Muscle of leg (tissue), 11 donors: ENCODE results near the gene PAK2. TPM values are rescaled to one million over a fixed set of nuclear protein-coding genes. Genes with fewer than 3 reads are reported as not detected.
"Not testable (repeated sequence)": the region's sequence is repeated elsewhere in the genome, so short reads cannot be mapped to it uniquely, and the experiment has no call there.

Source experiments
- DNase-seq: peaks from one replicate; pipeline ENCODE4 v3.0.0; 2013
- H3K27ac ChIP-seq: one replicate; pipeline ENCODE4 v1.5.1; 2013; ENCODE audit warnings: mild to moderate bottlenecking, low read length, control low read depth
- H3K27me3 ChIP-seq: one replicate; pipeline ENCODE4 v1.6.1; 2013; ENCODE audit warnings: low read length; ENCODE audit not compliant: control insufficient read depth, insufficient read depth
- H3K36me3 ChIP-seq: one replicate; pipeline ENCODE4 v1.6.1; 2013; ENCODE audit warnings: low read length; ENCODE audit not compliant: control insufficient read depth, insufficient read depth
- H3K4me1 ChIP-seq: one replicate; pipeline ENCODE4 v1.6.1; 2013; ENCODE audit warnings: low read length; ENCODE audit not compliant: control insufficient read depth, insufficient read depth
- H3K4me3 ChIP-seq: one replicate; pipeline ENCODE4 v1.5.1; 2013; ENCODE audit warnings: low read length, control low read depth
- H3K9me3 ChIP-seq: replicated peaks from 2 replicates; pipeline ENCODE4 v1.6.1; 2013; ENCODE audit warnings: low read depth, low read length; ENCODE audit not compliant: control insufficient read depth
- WGBS: methylation state at CpG from one replicate; pipeline ENCODE4 v1.1.5; 2013; ENCODE audit warnings: missing lambda C conversion rate; ENCODE audit not compliant: insufficient coverage; 5-methylcytosine and 5-hydroxymethylcytosine counted together
- polyA plus RNA-seq, 8 donors: library from polyadenylated mRNA; unstranded; fragments of 120-200 nt; gene quantifications; one replicate each; pipeline versions ENCODE4 v1.2.1 to v1.2.3, GENCODE V29; 2013; ENCODE audit warnings: inconsistent platforms in 1 of 8, low replicate concordance in 1 of 8; ENCODE audit not compliant: insufficient read length in 8 of 8, insufficient read depth in 1 of 8
- total RNA-seq: library from RNA; stranded (reverse); fragments of 120-200 nt; gene quantifications from one replicate; pipeline ENCODE4 v1.2.4, GENCODE V29; 2013

The PAK2 gene
- total and polyA plus RNA-seq, 9 donors: 23.7 to 63.9 (median 51.1) TPM

- WGBS: 40% methylated on average over 1 of the region's 4 CpGs
- H3K27me3 ChIP-seq: no peaks in the 10 kb centered on the region
- H3K27ac ChIP-seq: no peak overlapping the region
- no peaks in the 10 kb centered on the region for H3K4me1 ChIP-seq
- H3K9me3 ChIP-seq: no peaks in the 10 kb centered on the region
- DNase-seq: no peak
- no peak overlapping the region for H3K4me3 ChIP-seq
- no peaks in the 10 kb centered on the region for H3K36me3 ChIP-seq
These were observed 38.9 kb upstream of the PAK2 start for GRCh38 chr3:196700801-196701200.

GRCh38 chr3:196706327-196706726 is 33.3 kb upstream of the PAK2 start:
- H3K36me3 ChIP-seq: no peaks in the 10 kb centered on the region
- H3K27me3 ChIP-seq: no peaks in the 10 kb centered on the region
- peaks cover 3% of the 10 kb centered on the region for H3K4me1 ChIP-seq
- no peak overlapping the region for H3K4me3 ChIP-seq
- H3K27ac ChIP-seq: no peak overlapping the region
- no peaks in the 10 kb centered on the region for H3K9me3 ChIP-seq
- DNase-seq: no peak
- no CpG with 5 or more reads among the region's 5 CpGs for WGBS

DNA sequence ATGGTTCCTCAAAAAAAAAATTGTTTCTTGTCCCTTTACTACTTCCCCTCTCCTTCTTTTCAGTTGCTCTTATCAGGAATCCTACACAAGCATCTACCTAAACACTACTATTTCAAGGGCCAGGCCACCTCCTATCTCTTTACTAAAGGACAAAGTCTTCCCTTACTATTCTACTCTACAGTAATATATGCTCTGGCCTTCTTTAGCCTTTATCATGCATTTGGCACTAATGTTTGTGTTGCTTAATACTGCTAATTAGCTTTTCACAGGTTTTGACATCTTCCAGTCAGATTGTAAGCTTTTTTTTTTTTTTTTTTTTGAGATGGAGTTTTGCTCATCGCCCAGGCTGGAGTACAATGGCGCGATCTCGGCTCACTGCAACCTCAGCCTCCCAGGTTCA is 32.9 kb upstream of the PAK2 start:
- WGBS: no CpG with 5 or more reads among the region's 4 CpGs

GRCh38 chr3:196707566-196707965 is 32.1 kb upstream of the PAK2 start:
- Histone ChIP-seq H3K9me3 (no peaks in the 10 kb centered on the region), H3K36me3 (no peaks in the 10 kb centered on the region), H3K4me3 (no peak overlapping the region), H3K27ac (no peak overlapping the region), H3K4me1 (peaks cover 8% of the 10 kb centered on the region), H3K27me3 (no peaks in the 10 kb centered on the region)
- 86% methylated on average over 1 of the region's 8 CpGs for WGBS
- DNase-seq: no peak

More for the DNA sequence above, 32.9 kb upstream of the PAK2 start:
- Histone ChIP-seq H3K4me1 (peaks cover 7% of the 10 kb centered on the region), H3K36me3 (no peaks in the 10 kb centered on the region), H3K27me3 (no peaks in the 10 kb centered on the region), H3K9me3 (no peaks in the 10 kb centered on the region), H3K4me3 (no peak overlapping the region), H3K27ac (no peak overlapping the region)
- DNase-seq: no peak

- H3K27me3 ChIP-seq: no peaks in the 10 kb centered on the region
- peaks cover 14% of the 10 kb centered on the region for H3K4me1 ChIP-seq
- no peak for DNase-seq
- H3K4me3 ChIP-seq: no peak overlapping the region
- H3K36me3 ChIP-seq: no peaks in the 10 kb centered on the region
- no peak overlapping the region for H3K27ac ChIP-seq
- no peaks in the 10 kb centered on the region for H3K9me3 ChIP-seq
- WGBS: 87% methylated on average over 3 of the region's 7 CpGs
These were observed 31.2 kb upstream of the PAK2 start for GRCh38 chr3:196708467-196708866.

GRCh38 chr3:196711838-196712513 is 27.7 kb upstream of the PAK2 start, which contains the start of the genes CEP19 and PIGX:
Gene CEP19 (minus strand): TSS chr3:196712250. CDS start chr3:196708657, 3,593 bp downstream.
Gene PIGX (plus strand): TSS chr3:196712377.
- DNase-seq: peak; percentile 94
- H3K27ac ChIP-seq: peak within 1 kb of the TSS; percentile 93
- no peaks in the 10 kb centered on the region for H3K36me3 ChIP-seq
- no peaks in the 10 kb centered on the region for H3K9me3 ChIP-seq
- under 1% methylated on average over 67 of the region's 68 CpGs for WGBS
- H3K4me3 ChIP-seq: peak within 1 kb of the TSS; percentile 95
- H3K4me1 ChIP-seq: peaks cover 15% of the 10 kb centered on the region
- no peaks in the 10 kb centered on the region for H3K27me3 ChIP-seq

GRCh38 chr3:196712514-196713413 is 26.9 kb upstream of the PAK2 start:
- no peaks in the 10 kb centered on the region for H3K36me3 ChIP-seq
- DNase-seq: peak; percentile 85

GRCh38 chr3:196717162-196717561 is 22.5 kb upstream of the PAK2 start:
- H3K27ac ChIP-seq, H3K27me3 ChIP-seq, H3K4me1 ChIP-seq, H3K9me3 ChIP-seq, H3K4me3 ChIP-seq, DNase-seq: not testable (repeated sequence)
- H3K36me3 ChIP-seq: peaks cover 13% of the 10 kb centered on the region
- WGBS: 100% methylated on average over 1 of the region's 3 CpGs

More at GRCh38 chr3:196712514-196713413, 26.9 kb upstream of the PAK2 start:
- Histone ChIP-seq H3K27me3 (no peaks in the 10 kb centered on the region), H3K4me3 (peak overlapping the region; percentile 95), H3K9me3 (no peaks in the 10 kb centered on the region), H3K4me1 (peaks cover 15% of the 10 kb centered on the region), H3K27ac (peak overlapping the region; percentile 88)
- WGBS: 2% methylated on average over 59 of the region's 64 CpGs

DNA sequence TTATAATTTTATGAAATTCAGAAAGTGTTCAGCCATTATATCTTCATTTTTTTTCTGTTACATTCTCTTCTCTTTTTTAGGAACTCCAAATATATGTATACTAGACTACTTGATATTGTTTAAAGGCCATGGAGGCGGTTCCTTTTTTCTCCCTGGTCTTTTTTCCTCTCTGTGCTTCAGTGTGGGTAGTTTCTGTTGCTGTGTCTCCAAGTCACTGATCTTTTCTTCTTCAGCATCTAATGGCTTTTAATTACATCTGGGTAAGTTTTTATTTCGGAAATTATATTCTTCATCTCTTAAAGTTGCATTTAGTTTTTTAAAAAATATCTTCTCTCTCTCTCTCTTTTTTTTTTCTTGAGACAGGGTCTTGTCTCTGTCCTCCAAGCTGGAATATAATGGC is 18.6 kb upstream of the PAK2 start:
- Histone ChIP-seq H3K27ac (no peak overlapping the region), H3K4me3 (no peak overlapping the region), H3K9me3 (peaks cover 2% of the 10 kb centered on the region), H3K4me1 (no peaks in the 10 kb centered on the region), H3K36me3 (peaks cover 15% of the 10 kb centered on the region), H3K27me3 (no peaks in the 10 kb centered on the region)
- no peak for DNase-seq
- no CpG with 5 or more reads among the region's 2 CpGs for WGBS
